ENCODE results near the gene SSTR5.

The SSTR5 gene

DNA sequence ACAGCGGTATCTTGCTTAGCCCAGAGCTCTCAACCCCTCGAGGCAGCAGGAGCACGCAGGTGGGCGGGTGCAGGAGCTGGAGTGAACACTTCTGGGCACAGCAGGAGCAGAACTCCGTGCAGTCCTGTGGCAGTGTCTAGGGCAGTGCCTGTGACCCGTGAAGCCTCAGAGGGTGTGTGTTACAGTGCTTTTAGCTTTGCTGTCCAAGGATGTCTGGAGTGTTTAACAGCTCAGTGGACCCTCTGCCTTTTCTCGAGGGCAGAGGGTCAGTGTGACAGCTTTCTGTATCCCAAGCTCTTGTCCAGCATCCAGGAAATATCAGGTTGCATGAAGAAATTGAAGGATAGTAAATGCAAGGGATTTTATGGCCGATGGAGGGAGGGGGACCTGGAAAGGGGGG lies 16.4 kb upstream of the SSTR5 start:
- DNase-seq = no peak

DNA sequence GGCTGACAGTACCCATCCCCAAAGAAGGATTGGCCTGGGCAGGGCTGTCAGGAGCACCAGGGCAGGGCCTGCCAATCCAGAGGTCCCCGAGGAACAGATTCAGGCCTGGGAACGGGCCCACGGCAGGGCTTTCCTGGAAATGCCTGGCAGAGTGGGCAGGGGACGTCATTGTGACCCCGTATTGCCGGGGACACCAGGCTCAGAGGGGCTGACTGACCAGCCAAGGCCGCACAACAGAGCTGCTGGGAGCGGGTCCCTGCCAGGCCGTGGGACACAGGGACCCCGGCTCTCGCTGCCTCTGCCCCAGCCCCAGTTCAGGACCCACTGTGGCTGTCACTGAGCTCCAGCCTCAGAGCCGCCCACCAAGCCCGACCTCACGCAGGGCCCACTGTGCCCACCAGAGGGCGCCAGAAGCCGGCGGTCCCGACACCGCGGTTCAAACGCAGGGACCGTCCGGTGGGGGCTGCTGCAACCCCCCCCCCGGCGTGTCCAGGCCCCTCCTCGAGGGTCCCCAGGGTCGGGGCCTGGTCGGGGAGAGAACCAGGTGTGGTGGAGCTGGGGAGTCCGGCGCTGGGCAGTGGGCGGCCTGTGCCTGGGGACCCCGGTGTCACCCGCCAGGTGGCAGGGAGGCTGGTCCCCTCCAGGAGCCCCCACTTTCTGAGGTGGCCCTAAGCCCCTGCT lies 15.2 kb upstream of the SSTR5 start:
- DNase-seq = peak; percentile 88

DNA sequence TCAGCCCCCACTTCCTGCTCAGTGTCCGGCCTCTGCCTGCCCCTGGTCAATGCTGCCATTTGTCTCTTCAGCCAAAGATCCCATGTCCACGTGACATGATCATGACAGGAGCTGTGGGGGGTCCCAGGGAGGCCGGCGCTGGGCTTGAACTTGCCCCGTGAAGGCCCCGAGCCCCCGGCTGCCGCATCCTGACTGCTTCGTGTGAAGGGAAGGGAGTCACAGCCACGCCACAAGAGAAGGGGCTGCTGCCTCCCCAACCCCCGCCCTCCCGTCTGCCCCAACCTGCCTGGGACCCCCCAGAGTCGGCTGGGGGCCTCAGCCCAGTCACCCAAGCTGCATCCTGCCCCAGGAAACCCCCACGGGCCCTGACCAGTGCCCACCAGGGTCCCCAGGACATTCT lies 14.3 kb upstream of the SSTR5 start:
- DNase-seq = no peak

DNA sequence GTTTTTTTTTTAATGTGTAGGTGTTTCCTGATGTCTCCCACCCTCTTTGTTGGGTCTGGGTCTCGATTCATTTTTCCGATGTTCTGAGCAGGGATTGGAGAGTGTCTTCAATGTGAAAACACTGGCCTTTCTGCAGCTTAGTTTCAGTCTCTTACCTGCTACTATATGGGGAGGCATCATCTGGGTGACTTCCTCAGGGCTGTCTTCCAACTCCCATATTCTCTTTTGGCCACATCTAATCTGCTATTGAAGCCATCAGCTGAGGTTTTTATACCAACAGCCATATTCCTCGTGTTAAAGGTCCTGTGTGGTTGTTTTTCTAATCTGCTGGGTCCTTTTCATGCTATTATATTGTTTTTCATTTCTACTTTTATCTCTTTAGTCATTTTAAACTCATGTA lies 13.2 kb upstream of the SSTR5 start:
- no peak for DNase-seq

DNA sequence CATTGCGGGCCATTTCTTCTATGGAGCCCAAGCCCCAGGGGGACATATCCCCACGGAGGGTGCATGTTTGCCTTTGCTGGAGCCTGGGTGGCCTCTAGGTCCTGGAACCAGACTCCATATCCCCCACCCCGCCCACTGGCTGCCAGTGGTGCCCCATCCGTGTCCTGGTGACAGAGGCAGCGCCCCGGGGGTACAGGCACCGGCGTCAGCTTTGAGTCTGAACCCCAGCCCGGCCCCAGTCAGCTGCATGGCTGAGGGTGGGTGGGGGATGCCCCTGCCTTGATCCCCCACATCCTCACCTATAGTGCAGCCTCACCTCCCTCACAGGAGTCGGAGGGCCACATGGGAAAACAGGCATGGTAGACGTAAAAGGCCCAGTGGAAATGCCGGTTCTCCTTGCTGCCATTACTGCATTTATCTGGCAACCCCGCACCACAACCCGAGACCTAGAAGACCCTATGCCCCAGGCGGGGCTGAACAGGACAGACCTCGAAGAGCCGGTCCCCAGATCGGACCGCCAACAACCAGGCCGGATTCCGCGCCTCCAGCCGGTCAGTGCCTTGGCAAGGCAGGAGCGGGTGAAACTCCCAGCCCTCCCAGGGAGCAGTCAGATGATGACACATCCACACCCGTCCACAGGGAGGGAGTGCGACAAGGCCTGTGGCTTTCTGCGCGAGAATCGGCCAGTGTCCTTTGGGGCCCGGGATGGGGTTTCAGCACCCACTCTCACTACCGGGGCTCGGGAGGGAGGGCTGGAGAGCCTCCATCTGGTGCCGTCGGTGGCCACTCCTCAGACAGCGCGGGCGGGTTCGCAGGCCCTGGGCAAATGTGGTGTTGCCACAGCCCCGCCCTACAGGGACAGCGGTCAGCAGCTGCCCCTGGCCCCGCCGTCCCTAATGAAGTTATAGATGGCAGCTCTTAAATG lies 11.9 kb upstream of the SSTR5 start:
- no peak for DNase-seq

DNA sequence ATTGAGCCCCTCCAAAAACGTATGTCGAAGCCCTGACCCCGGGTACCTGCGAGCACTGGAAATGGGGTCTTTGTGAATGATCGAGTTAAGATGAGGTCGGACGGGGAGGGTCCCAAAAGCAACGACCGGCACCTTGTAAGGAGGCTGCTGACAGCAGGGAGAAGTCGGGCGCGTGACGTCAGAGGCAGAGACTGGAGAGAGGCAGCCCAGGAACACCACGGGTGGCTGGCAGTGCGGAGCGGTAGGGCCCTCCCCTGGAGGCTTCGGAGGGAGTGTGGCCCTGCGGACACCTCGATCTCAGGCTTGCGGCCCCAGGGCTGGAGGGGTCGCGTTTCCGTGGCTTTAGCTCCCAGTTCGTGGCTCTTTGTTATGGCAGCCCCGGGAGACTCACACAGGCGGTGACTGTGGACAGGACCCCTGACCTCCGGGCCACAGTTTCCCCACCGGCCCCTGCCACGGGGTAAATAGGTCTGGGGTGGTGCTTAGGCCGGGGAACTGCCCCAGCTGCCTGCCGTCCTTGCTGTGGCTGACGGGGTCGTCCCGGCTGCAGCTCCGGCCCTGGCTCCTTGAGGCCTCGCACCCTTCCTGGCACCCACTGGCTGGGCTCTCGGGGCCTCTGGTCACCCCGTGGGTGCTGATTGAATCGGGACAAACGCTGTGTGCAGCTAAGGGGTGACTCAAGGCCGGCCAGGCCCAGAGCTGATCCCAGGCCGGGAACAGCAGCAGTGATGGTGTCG lies 10.6 kb upstream of the SSTR5 start:
- no peak for DNase-seq

DNA sequence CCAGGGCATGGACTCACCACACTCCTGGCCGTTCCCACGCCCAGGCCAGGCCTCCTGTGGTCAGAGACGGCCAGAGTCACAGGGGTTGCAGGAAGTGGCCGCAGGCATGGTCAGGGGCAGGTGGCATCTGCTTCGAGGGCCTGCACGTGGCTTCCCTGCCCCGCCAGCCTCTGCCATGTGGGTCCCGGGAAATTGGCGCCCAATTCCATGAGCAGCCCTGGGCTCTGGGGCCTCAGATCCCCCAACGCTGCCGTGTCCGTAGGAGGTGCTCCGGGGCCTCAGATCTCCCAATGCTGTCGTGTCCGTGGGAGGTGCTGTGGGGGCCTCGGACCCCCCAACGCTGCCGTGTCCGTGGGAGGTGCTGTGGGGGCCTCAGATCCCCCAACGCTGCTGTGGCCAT lies 9.7 kb upstream of the SSTR5 start:
- no peak for DNase-seq

DNA sequence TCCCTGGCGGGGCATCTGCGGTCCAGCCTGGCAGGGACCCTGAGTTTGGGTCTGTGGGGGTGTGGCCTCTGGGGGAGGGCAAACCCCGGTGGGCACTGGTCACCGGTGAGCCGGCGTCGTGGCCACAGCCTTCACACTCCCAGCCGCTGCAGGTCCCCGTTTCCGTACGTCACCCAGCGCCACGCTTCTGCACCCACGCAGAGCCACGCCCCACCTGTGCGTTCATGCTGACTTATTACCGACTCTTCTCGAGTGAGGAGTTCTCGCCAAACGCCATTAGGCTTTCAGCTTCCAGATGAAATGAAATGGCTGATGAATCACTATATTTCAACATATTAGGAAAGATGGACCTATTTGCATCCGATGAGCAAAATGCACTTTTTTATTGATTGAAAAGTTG lies 8.8 kb upstream of the SSTR5 start:
- DNase-seq = no peak

DNA sequence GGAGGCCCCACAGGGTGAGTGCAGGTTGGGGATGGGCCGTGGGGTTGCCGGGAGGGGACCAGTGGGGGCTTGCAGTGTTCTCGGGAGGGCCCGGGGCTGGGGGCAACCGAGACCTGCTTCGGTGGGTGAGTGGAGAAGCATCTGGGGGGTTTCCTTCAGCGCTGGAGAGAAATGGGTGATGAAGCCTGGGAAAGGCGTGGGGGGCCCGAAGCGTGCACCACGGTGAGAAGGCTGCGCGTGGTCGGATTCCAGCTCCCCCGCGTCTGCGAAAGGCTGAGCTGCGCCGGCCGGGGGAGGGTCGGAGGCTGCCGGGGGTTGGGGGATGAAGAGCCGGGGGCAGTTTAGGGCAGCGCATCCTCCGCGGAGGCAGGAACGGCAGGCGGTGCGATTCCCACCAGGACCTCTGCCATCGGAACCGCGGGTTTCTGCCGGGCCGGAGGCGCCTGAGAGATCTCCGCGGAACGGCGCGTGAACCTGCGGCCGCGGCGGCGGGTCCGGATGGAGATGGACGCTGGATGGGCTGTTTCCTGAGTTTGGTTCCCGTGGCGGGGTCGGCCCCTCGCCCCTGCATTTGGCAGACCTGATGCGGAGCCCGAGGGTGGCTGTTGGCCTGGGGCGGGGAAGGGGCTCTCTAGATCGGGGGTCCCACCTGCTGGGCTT lies 6.9 kb upstream of the SSTR5 start:
- DNase-seq = no peak

DNA sequence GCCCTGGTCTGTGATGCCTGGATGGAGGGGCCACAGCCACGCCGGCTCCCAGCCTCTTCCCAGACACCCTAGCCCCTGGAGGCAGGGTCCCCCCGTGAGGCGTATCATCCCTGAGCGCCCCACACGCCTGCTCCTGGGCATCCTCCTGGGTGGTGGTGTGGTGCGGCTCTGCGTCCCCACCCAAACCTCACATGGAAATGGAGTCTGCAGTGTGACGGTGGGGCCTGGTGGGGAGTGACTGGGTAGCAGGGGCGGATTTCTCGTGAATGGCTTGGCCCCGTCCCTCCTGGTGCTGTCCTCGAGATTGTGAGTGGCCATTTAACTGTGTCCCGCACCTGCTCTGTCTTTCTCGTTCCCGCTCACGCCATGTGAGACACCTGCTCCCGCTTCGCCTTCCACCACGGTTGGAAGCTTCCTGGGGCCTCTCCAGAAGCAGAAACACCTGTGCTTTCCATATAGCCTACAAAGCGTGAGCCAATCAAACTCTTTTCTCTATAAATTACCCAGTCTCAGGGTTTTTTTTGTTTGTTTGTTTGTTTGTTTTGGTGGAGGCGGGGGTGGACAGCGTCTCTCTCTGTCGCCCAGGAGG lies 5.9 kb upstream of the SSTR5 start:
- DNase-seq = no peak

DNA sequence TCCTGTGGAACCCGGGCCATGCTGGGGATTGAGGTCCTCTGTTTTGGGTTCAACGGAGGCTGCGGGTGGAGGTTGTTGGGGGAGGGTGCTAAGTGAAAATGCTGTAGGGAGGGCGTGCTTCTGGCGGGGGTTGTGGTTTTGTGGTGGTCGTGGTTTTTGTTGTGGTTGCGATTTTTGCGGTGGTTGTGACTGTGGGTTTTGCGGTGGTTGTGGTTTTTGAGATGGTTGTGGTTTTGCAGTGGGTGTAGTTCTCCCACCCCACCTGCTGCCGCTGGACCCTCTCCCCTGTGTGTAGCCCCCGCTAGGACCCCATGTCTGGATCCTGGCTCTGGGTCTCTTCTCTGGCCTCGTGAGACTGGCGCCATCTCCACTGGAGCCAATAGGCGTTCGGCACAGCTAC lies 4.9 kb upstream of the SSTR5 start:
- no peak for DNase-seq

DNA sequence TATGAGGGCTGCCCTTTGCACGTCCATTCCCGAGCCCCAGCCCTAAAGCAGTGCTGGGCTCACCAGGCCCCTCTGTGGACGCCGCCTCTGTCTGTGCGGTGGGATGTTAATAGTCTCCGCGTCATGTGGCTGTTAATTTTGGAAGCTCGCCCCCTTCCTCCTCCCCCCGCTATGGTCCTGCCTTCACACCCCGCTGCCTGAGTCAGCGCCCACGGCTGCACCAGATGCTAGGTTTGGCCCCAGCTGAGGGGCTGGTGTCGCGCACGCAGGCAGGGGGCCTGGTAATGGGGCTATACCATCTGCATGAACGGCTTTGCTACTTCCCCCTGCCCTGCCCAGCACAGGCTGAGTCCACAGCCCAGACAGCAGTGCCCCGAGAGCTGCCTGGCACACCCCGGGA lies 4.1 kb upstream of the SSTR5 start:
- no peak for DNase-seq

DNA sequence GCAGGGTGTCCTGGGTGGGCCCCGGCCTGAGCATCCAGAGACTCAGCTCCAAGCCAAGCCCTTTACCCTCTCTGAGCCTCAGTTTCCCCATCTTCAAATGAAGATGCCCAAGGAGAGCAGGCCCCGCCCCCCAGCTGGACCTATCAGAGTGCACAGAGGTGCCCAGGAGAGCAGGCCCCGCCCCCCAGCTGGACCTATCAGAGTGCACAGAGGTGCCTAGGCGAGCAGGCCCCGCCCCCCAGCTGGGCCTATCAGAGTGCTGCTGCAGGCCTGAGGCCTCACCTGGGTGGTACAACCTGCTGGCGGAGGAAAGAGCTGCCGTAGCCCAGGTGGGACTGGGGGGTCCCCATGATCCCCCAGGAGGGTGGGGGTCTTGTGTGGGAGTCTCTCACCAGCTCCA lies 3.4 kb upstream of the SSTR5 start:
- DNase-seq = no peak

DNA sequence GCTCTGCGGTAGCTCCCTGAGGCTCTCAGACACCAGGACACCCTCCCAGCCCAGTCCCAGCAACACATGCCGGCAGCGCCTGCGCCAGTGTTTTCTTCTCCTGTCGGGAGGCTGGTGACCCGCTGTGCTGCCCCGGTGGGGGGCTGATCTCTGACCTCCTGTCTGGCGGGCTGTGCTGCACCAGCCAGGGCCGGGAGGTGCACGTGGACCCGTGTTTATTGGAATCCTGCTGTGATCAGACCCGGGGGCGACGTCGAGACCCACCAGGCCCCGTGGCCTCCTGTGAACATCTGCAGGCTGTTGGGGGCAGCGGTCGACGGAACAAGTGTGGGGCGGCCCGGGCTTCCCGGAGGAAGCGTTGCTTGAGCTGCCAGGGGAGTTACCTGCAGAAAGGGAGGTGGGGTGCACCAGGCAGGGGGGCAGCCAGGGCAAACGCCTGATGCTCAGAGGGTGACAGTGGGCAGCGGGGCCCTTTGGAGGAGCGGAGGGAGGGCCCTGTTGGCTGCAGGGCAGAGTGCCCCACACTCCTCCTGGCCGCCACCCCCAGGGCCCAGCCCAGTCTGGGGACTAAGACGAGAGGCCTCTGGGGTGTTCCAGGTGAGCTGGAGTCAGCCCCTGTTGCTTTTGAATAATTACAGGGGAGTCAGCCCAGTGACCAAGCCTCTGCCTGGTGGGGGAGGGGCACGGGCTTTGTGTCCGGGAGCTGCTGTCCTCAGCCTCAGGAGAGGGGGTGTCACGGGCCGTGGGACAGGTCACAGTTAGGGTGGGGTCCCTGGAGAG lies 2.3 kb upstream of the SSTR5 start:
- DNase-seq = no peak

DNA sequence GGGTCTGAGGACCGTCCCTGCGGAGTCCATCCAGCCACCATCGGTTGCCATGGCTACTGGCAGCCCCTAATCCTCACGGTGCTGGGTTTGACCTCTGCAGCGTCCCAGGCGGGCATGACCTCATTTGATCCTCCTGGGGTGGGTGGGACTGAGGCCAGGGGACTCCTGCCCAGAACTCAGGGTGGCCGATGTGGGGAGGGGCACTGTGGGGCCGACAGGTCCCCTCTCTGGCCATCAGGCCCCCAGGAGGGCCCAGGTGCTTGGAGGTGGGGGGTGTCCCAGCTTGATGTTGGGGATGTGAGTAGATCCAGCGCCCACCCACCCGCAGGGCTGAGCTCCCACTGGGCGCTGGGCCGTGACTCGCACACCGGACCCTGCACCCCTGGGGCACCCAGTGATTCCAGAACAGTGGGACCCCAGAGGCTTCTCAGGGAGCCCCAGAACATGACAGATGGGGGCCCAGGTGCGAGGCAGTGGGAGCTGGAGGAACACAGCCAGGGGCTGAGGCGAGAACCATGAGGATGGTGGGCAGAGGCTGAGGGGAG lies 1.6 kb upstream of the SSTR5 start:
- DNase-seq = no peak

DNA sequence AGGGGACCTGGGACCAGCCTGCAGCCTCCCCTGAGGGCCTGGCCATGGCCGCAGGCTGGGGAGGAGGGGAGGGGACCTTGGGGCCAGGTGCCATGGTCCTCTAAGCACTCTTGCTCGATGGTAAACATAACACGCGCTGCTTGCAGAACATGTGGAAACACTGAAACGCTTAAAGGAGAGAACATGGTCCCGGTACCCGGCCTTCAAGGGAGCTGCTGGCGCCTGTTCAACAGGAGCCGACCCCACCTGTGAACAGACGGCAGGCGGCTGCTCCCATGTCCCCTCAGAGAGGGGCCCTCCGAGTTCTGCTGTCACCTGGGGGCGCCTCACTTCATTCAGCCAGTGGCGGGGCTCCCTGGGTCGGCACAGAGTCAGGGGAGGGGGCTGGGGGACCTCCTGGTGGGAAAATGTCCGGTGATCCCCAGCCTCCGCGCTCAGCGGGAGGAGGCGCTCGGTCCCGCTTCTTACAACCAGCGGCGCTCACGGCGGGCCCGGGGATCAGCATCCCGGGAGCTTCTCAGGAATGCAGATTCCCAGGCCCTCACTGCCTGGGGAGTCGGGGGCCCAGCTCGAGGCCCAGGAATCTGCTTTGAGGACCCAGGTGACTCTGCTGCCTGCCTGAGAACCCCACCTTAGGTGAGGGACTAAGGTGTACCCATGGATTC lies 854 bp upstream of the SSTR5 start:
- no peak for DNase-seq

DNA sequence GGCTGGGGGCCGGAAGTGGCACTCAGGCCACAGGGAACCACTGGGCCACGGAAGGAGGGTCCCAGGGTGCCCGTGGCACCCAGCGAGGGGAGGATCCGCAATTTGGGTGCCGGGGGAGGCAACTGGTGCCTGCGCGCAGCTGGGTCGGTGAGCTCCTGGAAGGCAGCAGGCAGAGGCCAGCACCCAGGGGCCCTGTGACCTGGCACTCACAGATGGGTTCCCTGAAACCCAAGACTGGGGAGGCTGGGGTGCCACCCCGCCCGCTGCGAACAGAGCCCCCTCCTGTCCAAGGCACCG lies 663 bp downstream of the SSTR5 start:
- DNase-seq = no peak

DNA sequence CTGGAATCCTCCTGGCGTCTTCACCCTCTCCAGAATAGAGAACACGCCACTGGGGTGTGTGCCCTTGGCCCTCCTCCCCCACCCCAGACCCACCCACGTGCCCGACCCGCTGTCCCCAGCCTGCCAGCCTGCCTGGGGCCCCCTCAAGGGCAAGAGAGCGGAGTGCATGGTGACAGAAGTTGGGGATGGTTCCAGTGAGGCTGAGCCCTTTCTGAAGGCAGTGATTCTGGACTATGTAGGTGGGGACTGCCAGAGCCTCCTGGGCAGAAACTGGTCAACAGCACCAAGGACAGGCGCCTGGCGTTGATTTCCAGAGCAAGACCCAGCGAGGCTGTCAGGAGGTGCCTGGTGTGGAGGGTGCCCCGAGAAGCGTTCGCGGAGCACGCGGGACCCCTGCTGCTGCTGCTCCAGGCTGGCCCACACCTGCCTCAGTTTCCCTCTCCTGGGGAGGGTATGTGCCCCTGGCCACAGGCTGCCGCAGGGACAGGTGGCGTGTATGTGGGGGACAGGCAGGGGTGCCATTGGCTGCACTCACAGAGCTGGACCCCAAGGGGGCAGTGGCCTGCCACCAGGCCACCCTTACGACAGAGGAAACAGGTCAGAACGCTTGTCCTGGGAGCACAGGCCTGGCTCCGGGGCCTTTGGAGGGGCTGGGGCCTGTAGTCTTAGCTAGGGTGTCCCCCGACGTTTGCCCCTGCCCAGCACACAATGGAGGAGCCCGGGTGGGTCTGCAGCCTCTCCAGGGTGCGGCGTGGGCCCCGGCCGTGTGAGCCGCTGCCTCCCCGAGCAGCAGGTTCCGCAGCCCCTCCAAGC lies 1.2 kb downstream of the SSTR5 start:
- DNase-seq = no peak

DNA sequence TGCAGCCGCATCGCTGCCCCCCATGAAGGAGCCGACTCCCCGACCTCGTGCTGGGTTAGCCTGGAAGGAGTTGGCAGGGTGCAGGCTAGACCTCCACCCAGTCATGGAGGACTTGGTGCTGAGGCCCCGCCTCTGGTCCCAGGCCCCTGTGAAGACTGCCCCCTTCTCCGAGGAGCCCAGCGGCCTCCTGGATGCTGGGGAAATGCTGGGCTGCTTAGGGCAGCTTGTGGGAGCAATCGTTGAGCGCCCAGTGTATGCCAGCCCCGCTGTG lies 1.8 kb downstream of the SSTR5 start:
- no peak for DNase-seq

DNA sequence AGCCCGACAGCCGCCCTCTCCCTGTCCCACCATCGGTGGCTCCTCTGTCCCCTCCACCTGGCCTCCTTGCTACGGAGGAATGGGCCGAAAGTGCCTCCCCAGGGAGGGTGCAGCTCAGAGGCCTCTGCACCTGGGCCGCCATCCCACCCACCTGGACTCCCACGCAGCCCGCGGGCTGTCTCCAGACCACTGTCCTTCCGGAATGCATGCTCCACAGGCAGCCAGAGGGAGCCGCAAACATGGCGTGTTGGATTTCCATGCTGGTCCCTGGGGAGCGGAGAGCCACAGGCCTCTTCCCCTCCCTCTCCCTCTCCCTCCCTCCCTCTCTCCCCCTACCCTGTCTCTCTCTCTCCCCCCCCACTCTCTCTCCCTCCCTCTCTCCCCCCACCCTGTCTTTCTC lies 3.0 kb downstream of the SSTR5 start:
- no peak for DNase-seq
